ENCODE results near the gene CDK6.

The CDK6 gene

GRCh38 chr7:92557808-92558362, 278.5 kb downstream of the CDK6 start:
- DNase-seq, result no peak

DNA sequence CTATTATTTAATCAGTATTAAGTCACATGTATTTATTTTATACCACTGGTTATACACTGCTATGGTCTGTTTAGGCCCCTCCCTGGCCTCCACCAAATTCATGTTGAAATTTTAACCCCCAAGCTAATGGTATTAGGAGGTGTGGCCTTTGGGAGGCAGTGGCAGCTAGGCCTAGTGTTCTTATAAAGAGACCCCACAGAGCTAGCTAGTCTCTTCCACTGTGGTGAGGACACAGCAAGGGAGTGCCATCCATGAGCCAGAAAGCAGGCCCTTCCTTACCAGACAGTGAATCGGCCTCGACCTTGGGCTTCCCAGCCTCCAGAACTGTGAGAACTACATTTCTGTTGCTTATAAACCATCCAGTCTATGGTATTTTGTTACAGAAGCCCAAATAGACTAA, 279.1 kb downstream of the CDK6 start:
- DNase-seq, result no peak
